Measurements from ENCODE around the gene TMEM218. TPM values are rescaled to one million over a fixed set of nuclear protein-coding genes. Genes with fewer than 3 reads are reported as not detected.

Gene TMEM218
- total RNA-seq, 2 experiments from 2014 or later, result 11.3 TPM

DNA sequence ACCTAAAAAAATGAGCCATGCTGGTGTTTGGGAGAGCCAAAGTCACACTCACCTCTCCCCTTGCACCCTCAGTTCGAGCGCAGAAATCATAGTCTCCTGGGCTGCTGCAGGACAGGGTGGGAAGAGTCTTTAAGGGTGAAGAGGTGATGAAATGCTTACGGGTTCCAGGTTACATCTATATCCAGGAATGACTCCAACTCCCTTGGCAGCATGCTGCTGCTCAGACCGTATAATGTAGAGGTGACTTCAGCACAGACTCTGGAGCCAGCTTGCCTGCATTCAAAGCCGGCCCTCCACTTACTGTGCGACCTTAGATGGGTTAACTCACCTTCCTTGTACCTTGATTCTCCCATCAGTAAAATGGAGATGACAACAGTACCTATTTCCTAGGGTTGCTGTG, 35.9 kb upstream of the TMEM218 start:
- CTCF ChIA-PET, result no interaction called here
- no peak for DNase-seq
- intact Hi-C loops (cut with DNase I, micrococcal nuclease), result loop anchor here in 1 of 2 experiments (10.0 kb wide), 1 partner anchor 312 kb away; no protein-coding TSS in a partner anchor
- POLR2A ChIA-PET, result no interaction called here
- no peaks in the 10 kb centered on the region for H3K27me3 Mint-ChIP-seq
- no peak overlapping the region for H3K4me3 Mint-ChIP-seq
- no peak overlapping the region for H3K27ac Mint-ChIP-seq
- no peak for ATAC-seq
- H3K9me3 Mint-ChIP-seq (ENCODE audit: low read depth), result no peaks in the 10 kb centered on the region
- H3K4me1 Mint-ChIP-seq, result no peaks in the 10 kb centered on the region
- H3K36me3 Mint-ChIP-seq (ENCODE audit: low read depth), result no peaks in the 10 kb centered on the region

GRCh38 chr11:125146232-125146631, 34.8 kb upstream of the TMEM218 start:
- H3K36me3 Mint-ChIP-seq (ENCODE audit: low read depth), result no peaks in the 10 kb centered on the region

DNA sequence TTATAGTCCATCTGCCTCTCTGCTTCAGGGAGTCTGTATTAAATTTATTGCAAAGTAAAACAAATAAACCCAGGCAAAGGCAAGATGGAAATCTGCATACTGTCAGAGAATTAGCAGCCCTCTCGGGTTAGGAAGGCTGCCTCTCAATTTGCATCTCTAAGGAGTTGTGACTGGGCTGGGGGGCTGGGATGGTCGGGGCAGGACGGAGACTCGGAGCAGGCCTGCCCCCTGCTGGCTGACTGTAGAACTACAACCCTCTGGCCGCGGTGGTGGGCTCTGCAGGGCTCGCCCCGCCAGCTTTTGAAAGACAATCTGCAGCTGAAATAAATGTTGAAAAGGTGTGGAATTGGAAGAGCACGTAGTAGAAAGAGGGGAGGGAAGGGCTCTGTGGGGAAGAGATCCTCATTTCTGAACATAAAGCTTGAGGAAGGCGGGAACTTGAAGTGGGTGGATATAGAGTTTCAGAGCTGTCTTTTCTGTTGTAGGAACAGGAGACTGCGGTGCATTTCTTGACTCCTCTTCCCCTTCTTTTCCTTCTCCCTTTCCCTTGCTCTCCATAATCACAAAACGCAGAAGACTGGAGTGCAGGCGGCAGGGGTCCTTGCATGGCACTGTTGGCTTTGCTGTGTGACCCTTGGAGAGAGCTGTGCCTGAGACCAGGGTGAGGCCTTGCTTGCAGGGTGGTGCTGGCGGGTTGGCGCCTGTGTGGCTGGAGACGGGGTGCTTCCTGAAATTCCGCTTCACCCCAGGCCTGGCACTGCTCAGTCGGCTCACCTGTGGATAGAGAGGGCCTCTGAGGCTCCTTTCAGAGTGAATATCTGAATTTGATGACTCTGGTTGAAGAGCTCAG, 30.5 kb upstream of the TMEM218 start:
- H3K27ac Mint-ChIP-seq, result no peak overlapping the region
- DNase-seq (peak; percentile 74), ATAC-seq (peak; percentile 80)
- H3K36me3 Mint-ChIP-seq (ENCODE audit: low read depth), result no peaks in the 10 kb centered on the region
- peaks cover 15% of the 10 kb centered on the region for H3K27me3 Mint-ChIP-seq
- no peaks in the 10 kb centered on the region for H3K9me3 Mint-ChIP-seq (ENCODE audit: low read depth)
- CTCF ChIA-PET, result interaction anchor here (0.6 to 7.3 kb wide), 27 partner anchors 12 to 1634 kb away, joined by 3 to 47 read pairs (median 5); partner anchors contain the start of genes CCDC15 and TMEM218
- POLR2A ChIA-PET, result interaction anchor here (0.6 kb wide), 1 partner anchor 826 kb away, joined by 6 read pairs; no protein-coding TSS in a partner anchor
- intact Hi-C loops (cut with DNase I, micrococcal nuclease), result loop anchor here (1.0 to 10.0 kb wide), 4 partner anchors 51 to 307 kb away; no protein-coding TSS in a partner anchor
- peaks cover 2% of the 10 kb centered on the region for H3K4me1 Mint-ChIP-seq
- no peak overlapping the region for H3K4me3 Mint-ChIP-seq

More at GRCh38 chr11:125146232-125146631, 34.8 kb upstream of the TMEM218 start:
- intact Hi-C loops (cut with DNase I, micrococcal nuclease), result loop anchor here in 1 of 2 experiments (10.0 kb wide), 1 partner anchor 311 kb away; no protein-coding TSS in a partner anchor
- H3K4me3 Mint-ChIP-seq, result no peak overlapping the region
- DNase-seq, result no peak
- POLR2A ChIA-PET, result no interaction called here
- H3K27ac Mint-ChIP-seq, result no peak overlapping the region
- H3K9me3 Mint-ChIP-seq (ENCODE audit: low read depth), result no peaks in the 10 kb centered on the region
- peaks cover 2% of the 10 kb centered on the region for H3K4me1 Mint-ChIP-seq
- peaks cover 2% of the 10 kb centered on the region for H3K27me3 Mint-ChIP-seq
- CTCF ChIA-PET, result no interaction called here
- ATAC-seq, result no peak

- H3K36me3 Mint-ChIP-seq (ENCODE audit: low read depth), result no peaks in the 10 kb centered on the region
- H3K4me1 Mint-ChIP-seq, result peaks cover 2% of the 10 kb centered on the region
These were observed 29.8 kb upstream of the TMEM218 start for GRCh38 chr11:125141178-125141577.

DNA sequence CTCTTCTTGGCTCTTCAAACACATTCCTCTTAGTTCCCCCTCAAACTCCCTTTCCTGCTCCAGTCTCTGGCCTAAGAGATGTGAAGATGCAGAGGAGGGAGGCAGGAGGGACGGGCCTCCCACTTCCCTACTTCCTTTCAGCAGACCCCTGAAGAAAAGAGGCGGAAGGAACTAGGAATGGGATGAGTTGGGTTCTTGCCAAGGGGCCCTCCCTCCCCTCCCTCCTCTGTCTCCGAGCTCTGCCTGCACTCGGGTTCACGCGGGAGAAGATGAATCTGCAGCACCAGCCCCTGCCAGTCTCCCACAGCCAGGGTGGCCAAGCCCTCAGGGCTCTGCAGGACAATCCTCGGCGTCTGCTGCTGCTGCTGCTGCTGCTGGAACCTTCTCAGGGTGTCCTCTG, 28.8 kb upstream of the TMEM218 start:
- ChIA-PET POLR2A (interaction anchor here (0.6 kb wide), 1 partner anchor 729 kb away, joined by 3 read pairs; no protein-coding TSS in a partner anchor), CTCF (interaction anchor here (0.6 to 7.3 kb wide), 14 partner anchors 9 to 387 kb away, joined by 3 to 47 read pairs (median 4); partner anchors contain the start of gene TMEM218)
- no peak overlapping the region for H3K4me3 Mint-ChIP-seq
- DNase-seq (no peak), ATAC-seq (no peak)
- H3K36me3 Mint-ChIP-seq (ENCODE audit: low read depth), result no peaks in the 10 kb centered on the region
- peaks cover 2% of the 10 kb centered on the region for H3K4me1 Mint-ChIP-seq
- no peaks in the 10 kb centered on the region for H3K9me3 Mint-ChIP-seq (ENCODE audit: low read depth)
- H3K27me3 Mint-ChIP-seq, result peaks cover 17% of the 10 kb centered on the region
- no peak overlapping the region for H3K27ac Mint-ChIP-seq
- intact Hi-C loops (cut with DNase I, micrococcal nuclease), result loop anchor here (5.0 to 10.0 kb wide), 2 partner anchors 303 to 305 kb away; no protein-coding TSS in a partner anchor

More at GRCh38 chr11:125141178-125141577, 29.8 kb upstream of the TMEM218 start:
- ChIA-PET POLR2A (interaction anchor here (0.6 kb wide), 2 partner anchors 365 to 825 kb away, joined by 3 to 6 read pairs; no protein-coding TSS in a partner anchor), CTCF (interaction anchor here (0.7 to 7.3 kb wide), 23 partner anchors 8 to 1204 kb away, joined by 3 to 47 read pairs (median 5); partner anchors contain the start of gene TMEM218)
- H3K27ac Mint-ChIP-seq, result no peak overlapping the region
- H3K4me3 Mint-ChIP-seq, result no peak overlapping the region
- ATAC-seq (no peak), DNase-seq (no peak)
- no peaks in the 10 kb centered on the region for H3K9me3 Mint-ChIP-seq (ENCODE audit: low read depth)
- intact Hi-C loops (cut with DNase I, micrococcal nuclease), result loop anchor here (1.0 to 10.0 kb wide), 4 partner anchors 50 to 306 kb away; no protein-coding TSS in a partner anchor
- H3K27me3 Mint-ChIP-seq, result peaks cover 16% of the 10 kb centered on the region

DNA sequence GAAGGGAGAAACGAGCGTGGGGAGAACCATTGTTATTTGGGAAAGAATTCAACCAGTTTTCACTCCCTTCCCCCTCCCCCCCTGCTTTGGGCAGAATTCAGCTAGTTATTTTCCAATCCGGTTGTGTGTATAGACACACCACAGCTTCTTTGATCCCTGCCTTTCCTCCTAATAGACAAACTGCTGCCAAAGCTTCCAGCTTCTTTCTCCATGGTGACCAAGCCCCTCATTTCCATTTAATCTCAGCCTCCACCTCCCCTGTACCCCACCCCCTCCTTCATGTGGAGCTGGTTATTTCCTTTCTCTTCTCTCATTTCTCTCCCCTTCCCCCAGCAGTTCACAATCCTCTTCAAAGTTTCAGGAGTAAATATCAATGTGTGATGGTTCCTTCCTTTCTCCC, 28.4 kb upstream of the TMEM218 start:
- DNase-seq, result no peak
- no peaks in the 10 kb centered on the region for H3K36me3 Mint-ChIP-seq (ENCODE audit: low read depth)
- POLR2A ChIA-PET, result no interaction called here

DNA sequence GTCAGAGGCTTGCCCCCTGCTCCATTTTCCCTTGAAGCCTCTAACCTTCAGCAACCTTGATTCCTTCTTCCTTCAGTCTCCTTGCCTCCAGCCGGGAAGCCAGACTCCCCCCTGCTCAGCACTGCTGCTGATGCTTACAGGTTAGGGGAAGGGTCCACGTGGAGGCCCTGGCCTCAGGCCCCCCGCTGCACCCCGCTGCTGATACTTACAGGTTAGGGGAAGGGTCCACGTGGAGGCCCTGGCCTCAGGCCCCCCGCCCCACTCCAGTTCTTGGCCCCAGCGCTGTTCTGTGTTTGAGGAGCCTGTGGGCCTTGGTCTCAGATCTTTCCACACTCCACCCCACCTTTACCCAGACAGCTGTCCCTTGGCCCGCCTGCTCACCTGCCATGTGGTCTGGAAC, 27.5 kb upstream of the TMEM218 start:
- ChIA-PET POLR2A (no interaction called here), CTCF (interaction anchor here (3.5 to 7.3 kb wide), 2 partner anchors 14 to 48 kb away, joined by 23 to 47 read pairs; no protein-coding TSS in a partner anchor)
- Mint-ChIP-seq H3K4me1 (peaks cover 2% of the 10 kb centered on the region), H3K4me3 (no peak overlapping the region), H3K27ac (no peak overlapping the region), H3K27me3 (peaks cover 22% of the 10 kb centered on the region), H3K36me3 (ENCODE audit: low read depth) (no peaks in the 10 kb centered on the region), H3K9me3 (ENCODE audit: low read depth) (no peaks in the 10 kb centered on the region)
- ATAC-seq (no peak), DNase-seq (no peak)
- intact Hi-C loops (cut with DNase I, micrococcal nuclease), result no loop called here

More for the DNA sequence above, 28.4 kb upstream of the TMEM218 start:
- peaks cover 2% of the 10 kb centered on the region for H3K4me1 Mint-ChIP-seq
- H3K27ac Mint-ChIP-seq, result no peak overlapping the region
- no peaks in the 10 kb centered on the region for H3K9me3 Mint-ChIP-seq (ENCODE audit: low read depth)
- intact Hi-C loops (cut with DNase I, micrococcal nuclease), result loop anchor here (5.0 to 10.0 kb wide), 2 partner anchors 302 to 305 kb away; no protein-coding TSS in a partner anchor
- CTCF ChIA-PET, result interaction anchor here (0.6 to 7.3 kb wide), 7 partner anchors 9 to 372 kb away, joined by 3 to 47 read pairs (median 4); no protein-coding TSS in a partner anchor
- H3K27me3 Mint-ChIP-seq, result peaks cover 18% of the 10 kb centered on the region
- H3K4me3 Mint-ChIP-seq, result no peak overlapping the region
- ATAC-seq, result no peak

DNA sequence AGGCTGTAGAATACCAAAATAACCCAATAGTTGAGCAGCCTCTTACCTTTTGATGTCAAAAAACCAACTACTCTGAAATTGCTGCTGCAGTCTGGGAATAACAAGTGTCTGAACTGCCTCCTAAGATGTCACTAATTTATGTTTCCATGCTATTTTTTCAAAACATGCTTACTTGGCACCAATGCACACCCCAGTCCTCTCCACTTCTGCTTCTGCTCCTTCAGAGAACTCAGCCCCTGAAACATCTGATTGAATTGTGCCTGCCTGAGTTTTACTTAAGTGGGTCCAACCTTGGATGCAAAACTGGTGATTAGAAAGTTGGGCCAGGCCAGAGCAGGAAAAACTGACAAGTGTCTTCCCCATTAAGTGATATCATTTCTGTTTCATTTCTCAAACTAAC, 24.6 kb upstream of the TMEM218 start:
- POLR2A ChIA-PET, result no interaction called here

GRCh38 chr11:125132596-125132995, 21.2 kb upstream of the TMEM218 start:
- Mint-ChIP-seq H3K4me1 (no peaks in the 10 kb centered on the region), H3K27ac (no peak overlapping the region), H3K36me3 (ENCODE audit: low read depth) (no peaks in the 10 kb centered on the region), H3K27me3 (peaks cover 44% of the 10 kb centered on the region), H3K9me3 (ENCODE audit: low read depth) (no peaks in the 10 kb centered on the region), H3K4me3 (no peak overlapping the region)
- ATAC-seq (no peak), DNase-seq (no peak)
- POLR2A ChIA-PET, result no interaction called here
- CTCF ChIA-PET, result no interaction called here
- intact Hi-C loops (cut with DNase I, micrococcal nuclease), result no loop called here

More for the DNA sequence above, 24.6 kb upstream of the TMEM218 start:
- Mint-ChIP-seq H3K9me3 (ENCODE audit: low read depth) (no peaks in the 10 kb centered on the region), H3K27me3 (peaks cover 35% of the 10 kb centered on the region), H3K4me3 (no peak overlapping the region), H3K27ac (no peak overlapping the region), H3K36me3 (ENCODE audit: low read depth) (no peaks in the 10 kb centered on the region), H3K4me1 (no peaks in the 10 kb centered on the region)
- no peak for DNase-seq
- no peak for ATAC-seq
- intact Hi-C loops (cut with DNase I, micrococcal nuclease), result no loop called here
- CTCF ChIA-PET, result interaction anchor here (7.3 kb wide), 1 partner anchor 11 kb away, joined by 47 read pairs; no protein-coding TSS in a partner anchor

DNA sequence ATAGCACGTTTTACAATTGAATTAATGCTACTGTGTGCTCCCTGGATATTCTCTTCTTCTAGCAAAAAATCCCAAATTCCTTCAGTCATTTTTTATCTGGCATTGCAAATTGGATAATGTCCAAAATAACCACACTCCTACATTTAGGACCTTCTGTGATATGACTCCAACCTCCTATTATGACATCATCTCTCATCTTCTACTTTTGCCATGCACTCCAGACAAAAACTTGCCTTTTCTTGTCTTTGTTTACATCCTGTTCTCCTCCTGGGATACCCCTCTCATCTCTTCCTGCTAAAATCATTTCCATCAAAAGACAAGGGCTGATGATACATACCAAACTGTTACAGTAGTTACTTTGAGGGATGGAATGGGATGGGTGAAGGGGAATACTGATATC, 20.6 kb upstream of the TMEM218 start:
- Mint-ChIP-seq H3K4me3 (no peak overlapping the region), H3K9me3 (ENCODE audit: low read depth) (no peaks in the 10 kb centered on the region), H3K27ac (no peak overlapping the region), H3K36me3 (ENCODE audit: low read depth) (no peaks in the 10 kb centered on the region), H3K27me3 (peaks cover 48% of the 10 kb centered on the region), H3K4me1 (no peaks in the 10 kb centered on the region)
- ChIA-PET POLR2A (no interaction called here), CTCF (no interaction called here)
- no peak for DNase-seq
- intact Hi-C loops (cut with DNase I, micrococcal nuclease), result no loop called here
- no peak for ATAC-seq

GRCh38 chr11:125129316-125129993, 18.0 kb upstream of the TMEM218 start:
- CTCF ChIA-PET, result interaction anchor here (1.5 kb wide), 1 partner anchor 12 kb away, joined by 8 read pairs; no protein-coding TSS in a partner anchor
- no peaks in the 10 kb centered on the region for H3K36me3 Mint-ChIP-seq (ENCODE audit: low read depth)
- no peak for ATAC-seq
- peak overlapping the region; percentile 1 for H3K27ac Mint-ChIP-seq
- POLR2A ChIA-PET, result interaction anchor here (0.7 kb wide), 1 partner anchor 16 kb away, joined by 3 read pairs; no protein-coding TSS in a partner anchor
- DNase-seq, result no peak
- peaks cover 43% of the 10 kb centered on the region for H3K27me3 Mint-ChIP-seq
- no peaks in the 10 kb centered on the region for H3K4me1 Mint-ChIP-seq
- H3K4me3 Mint-ChIP-seq, result no peak overlapping the region
- no peaks in the 10 kb centered on the region for H3K9me3 Mint-ChIP-seq (ENCODE audit: low read depth)
- intact Hi-C loops (cut with DNase I, micrococcal nuclease), result no loop called here

All from activated CD4-positive, alpha-beta T cell treated with anti-CD3 and anti-CD28 coated beads for 36 hours (primary cell).